GM12878 (cell line): ENCODE data around the gene JDP2. TPM values are rescaled to one million over a fixed set of nuclear protein-coding genes. Genes with fewer than 3 reads are reported as not detected.

Experiments
- ATAC-seq: fragments of 200-7000 bp; cut with Tn5 transposase; 3 replicates; pipeline ENCODE4 v1.9.1; 2020; ENCODE audit warnings: mild to moderate bottlenecking, moderate library complexity
- BruUV-seq: library from RNA; stranded (reverse); fragments of 400-500 nt; replicated peaks from 2 replicates; lab custom pipeline; 2021; lab: Mats Ljungman, UMichigan
- CTCF ChIA-PET: fragments of 300-600 bp; sonication (Branson Sonifier 250); formaldehyde crosslinking; extraction: SDS; loops from one replicate; lab custom pipeline; 2021; ENCODE audit warnings: inconsistent platforms; lab: Yijun Ruan, JAX
- POLR2A ChIA-PET: fragments of 350-600 bp; formaldehyde crosslinking; extraction: SDS; loops from one replicate; lab custom pipeline; 2021; ENCODE audit warnings: inconsistent platforms; lab: Charles Lee
- RAD21 ChIA-PET: fragments of 300-600 bp; sonication (Branson Sonifier 250); formaldehyde crosslinking; loops from one replicate; lab custom pipeline; 2023; ENCODE audit warnings: antibody characterized with exemption; ENCODE audit not compliant: unreplicated experiment; lab: Charles Lee
- SMC1A ChIA-PET: fragments of 300-600 bp; sonication (Branson Sonifier 250); formaldehyde crosslinking; loops from one replicate; lab custom pipeline; 2023; ENCODE audit not compliant: unreplicated experiment, uncharacterized antibody; lab: Charles Lee
- DNase-seq: peaks from one replicate; pipeline ENCODE4 v3.0.0-alpha.2; 2011; ENCODE audit warnings: low read depth, low spot score
- FAIRE-seq: peaks from 3 replicates; lab custom pipeline; 2011; peaks lifted over from hg19 to GRCh38; lab: Jason Lieb, UNC
- H2AFZ ChIP-seq: 2 replicates; pipeline ENCODE4 v1.6.0; 2011; ENCODE audit warnings: low read depth, low read length, control low read depth; ENCODE audit not compliant: control insufficient read depth
- H3K27ac ChIP-seq: 2 replicates; pipeline ENCODE4 v1.5.1; 2011; ENCODE audit warnings: control low read depth; ENCODE audit not compliant: control insufficient read depth, insufficient read depth
- H3K27me3 ChIP-seq, 2 experiments: replicated peaks in 1 of 2; 2 replicates each; pipeline versions ENCODE4 v1.6.0 to v1.6.1; 2011; ENCODE audit warnings: low read length in 1 of 2; ENCODE audit not compliant: control insufficient read depth in 2 of 2, insufficient read depth in 2 of 2
- H3K36me3 ChIP-seq, 2 experiments: 2 replicates each; pipeline ENCODE4 v1.5.1; 2011; ENCODE audit warnings: low read length in 1 of 2; ENCODE audit not compliant: control insufficient read depth in 2 of 2, insufficient read depth in 2 of 2
- H3K4me1 ChIP-seq: 2 replicates; pipeline ENCODE4 v1.6.1; 2011; ENCODE audit warnings: mild to moderate bottlenecking, low read length, moderate library complexity, mixed read lengths; ENCODE audit not compliant: control insufficient read depth, insufficient read depth
- H3K4me2 ChIP-seq: 2 replicates; pipeline ENCODE4 v1.6.0; 2011; ENCODE audit warnings: control low read depth; ENCODE audit not compliant: control insufficient read depth, insufficient read depth
- H3K4me3 ChIP-seq: fragments of 200-600 bp; sonication (generic); 2 replicates; pipeline ENCODE4 v1.5.1; 2016
- H3K79me2 ChIP-seq: 2 replicates; pipeline ENCODE4 v1.6.0; 2011; ENCODE audit warnings: low read length; ENCODE audit not compliant: control insufficient read depth, insufficient read depth
- H3K9ac ChIP-seq: 2 replicates; pipeline ENCODE4 v1.8.0; 2011; ENCODE audit warnings: low read length, control low read depth, mixed read lengths; ENCODE audit not compliant: control insufficient read depth, insufficient read depth
- H3K9me3 ChIP-seq: replicated peaks from 3 replicates; pipeline ENCODE4 v1.5.1; 2011; ENCODE audit warnings: mild to moderate bottlenecking, low read length; ENCODE audit not compliant: control insufficient read depth, insufficient read depth
- H4K20me1 ChIP-seq: 2 replicates; pipeline ENCODE4 v1.6.0; 2011; ENCODE audit not compliant: control insufficient read depth, insufficient read depth
- BCL11A ChIP-seq: IDR thresholded peaks from 2 replicates; pipeline ENCODE4 v1.6.1; 2011; ENCODE audit warnings: low read depth, low read length
- BCL3 ChIP-seq: IDR thresholded peaks from 2 replicates; pipeline ENCODE4 v1.6.1; 2011; ENCODE audit warnings: borderline replicate concordance, low read depth, mild to moderate bottlenecking, moderate library complexity, low read length; ENCODE audit not compliant: insufficient read depth, poor library complexity, severe bottlenecking
- ESRRA ChIP-seq: IDR thresholded peaks from 2 replicates; pipeline ENCODE4 v1.6.1; 2012; ENCODE audit warnings: mild to moderate bottlenecking, low read length, improper control_type of control experiment
- HCFC1 ChIP-seq: fragments of 150-350 bp; IDR thresholded peaks from 2 replicates; pipeline ENCODE4 v1.6.1; 2014; ENCODE audit warnings: low read length
- IKZF1 ChIP-seq: fragments of 450-650 bp; conservative IDR thresholded peaks from 2 replicates; pipeline ENCODE4 v1.6.1; 2017; ENCODE audit warnings: antibody characterized with exemption, mild to moderate bottlenecking
- JUNB ChIP-seq: IDR thresholded peaks from 2 replicates; pipeline ENCODE4 v1.6.1; 2016; ENCODE audit warnings: antibody characterized with exemption, mild to moderate bottlenecking
- NFIC ChIP-seq: IDR thresholded peaks from 2 replicates; pipeline ENCODE4 v1.6.1; 2012; ENCODE audit warnings: low read depth, mild to moderate bottlenecking, inconsistent platforms, low read length, moderate library complexity
- PKNOX1 ChIP-seq: fragments of 450-650 bp; IDR thresholded peaks from 2 replicates; pipeline ENCODE4 v1.6.1; 2016; ENCODE audit warnings: mild to moderate bottlenecking
- RBBP5 ChIP-seq: fragments of 200-600 bp; sonication (generic); conservative IDR thresholded peaks from 2 replicates; pipeline ENCODE4 v1.6.1; 2016
- SIX5 ChIP-seq: IDR thresholded peaks from 2 replicates; pipeline ENCODE4 v1.6.1; 2011; ENCODE audit warnings: mild to moderate bottlenecking, low read depth, low read length, moderate library complexity; ENCODE audit not compliant: severe bottlenecking
- TCF7 ChIP-seq: IDR thresholded peaks from 2 replicates; pipeline ENCODE4 v1.6.1; 2014; ENCODE audit warnings: antibody characterized with exemption, borderline replicate concordance
- WRNIP1 ChIP-seq: IDR thresholded peaks from 2 replicates; pipeline ENCODE4 v1.6.1; 2011; ENCODE audit warnings: low read depth, low read length, improper control_type of control experiment, borderline replicate concordance
- ZBTB4 ChIP-seq: fragments of 450-650 bp; formaldehyde crosslinking; IDR thresholded peaks from 2 replicates; pipeline ENCODE4 v1.4.0; 2022; ENCODE audit warnings: mild to moderate bottlenecking, moderate library complexity
- ZNF592 ChIP-seq: fragments of 450-650 bp; IDR thresholded peaks from 2 replicates; pipeline ENCODE4 v1.6.1; 2017; ENCODE audit warnings: mild to moderate bottlenecking, moderate library complexity
- WGBS: methylation state at CpG from one replicate; pipeline ENCODE4 v1.1.6; 2016; ENCODE audit warnings: low lambda C conversion rate; ENCODE audit not compliant: insufficient replicate concordance, insufficient coverage; ENCODE audit errors: missing lambda C conversion rate; 5-methylcytosine and 5-hydroxymethylcytosine counted together
- in situ Hi-C: fragments of 300-500 bp; cut with MboI; formaldehyde crosslinking; loops from 9 replicates; pipeline ENCODE4 v1.14.3; 2018; ENCODE audit warnings: mixed read lengths
- intact Hi-C: fragments of 100-400 bp; cut with micrococcal nuclease; formaldehyde crosslinking; loops from one replicate; pipeline ENCODE4 v1.14.2; 2022; ENCODE audit not compliant: unreplicated experiment
- polyA plus RNA-seq, 11 experiments: library from polyadenylated mRNA; depleted of rRNA in 4 of 11; unstranded in 6 of 11; stranded (reverse) in 5 of 11; fragments of >200 nt; fragmentation: Nextera tagmentation in 4 of 11; fragmentation: Illumina TruSeq in 1 of 11; extraction: Ambion mirVana in 4 of 11; extraction: Trizol in 1 of 11; gene quantifications; 1 replicate in 1 of 11; 2 replicates in 10 of 11; pipeline versions ENCODE4 v1.2.1 to v1.2.3, GENCODE V29; 2011 to 2016; ENCODE audit warnings: inconsistent platforms in 2 of 11, missing spikeins in 2 of 11, low read depth in 1 of 11
- total RNA-seq, 4 experiments: library from RNA; depleted of rRNA in 3 of 4; stranded (reverse); fragments of >200 nt in 3 of 4; fragmentation: Illumina TruSeq in 1 of 4; extraction: Trizol in 1 of 4; gene quantifications; 2 replicates each; pipeline versions ENCODE4 v1.2.1 to v1.2.3, GENCODE V29; 2013 to 2021

The JDP2 gene
- total and polyA plus RNA-seq, 10 of the 15 experiments (the other 5 are each of a cell fraction or from before 2014, with no cell fraction given): 0.71 to 21.3 (median 11.2) TPM

GRCh38 chr14:75429562-75429961 is 1.7 kb downstream of the JDP2 start:
- POLR2A ChIA-PET: interaction anchor here (0.5 to 1.6 kb wide), 7 partner anchors 10 to 550 kb away, joined by 3 to 6 read pairs (median 3); no protein-coding TSS in a partner anchor
- H3K4me3 ChIP-seq: peak overlapping the region; percentile 82
- peaks cover 27% of the 10 kb centered on the region for H3K4me1 ChIP-seq
- peak; percentile 27 for FAIRE-seq
- in situ Hi-C loops (no loop called here), intact Hi-C loops (loop anchor here (5.0 kb wide), 2 partner anchors 58 to 97 kb away; no protein-coding TSS in a partner anchor)
- DNase-seq: no peak
- no peaks in the 10 kb centered on the region; the same call in 1 of the 2 replicates for H4K20me1 ChIP-seq
- peaks cover 60% of the 10 kb centered on the region for H3K79me2 ChIP-seq
- no peak overlapping the region for H2AFZ ChIP-seq
- H3K27me3 ChIP-seq: no peaks in the 10 kb centered on the region
- no TSS peak for BruUV-seq
- H3K9ac ChIP-seq: no peak overlapping the region
- H3K27ac ChIP-seq: no peak overlapping the region
- CTCF ChIA-PET: interaction anchor here (0.5 to 3.2 kb wide), 11 partner anchors 11 to 461 kb away, joined by 3 to 13 read pairs (median 5); no protein-coding TSS in a partner anchor
- RAD21 ChIA-PET: interaction anchor here (0.9 to 3.7 kb wide), 6 partner anchors 10 to 95 kb away, joined by 3 to 23 read pairs (median 5); no protein-coding TSS in a partner anchor
- WGBS: 88% methylated on average over 1 of the region's 1 CpG
- H3K36me3 ChIP-seq: peaks cover 1 to 3% of the 10 kb centered on the region in 2 experiments; a peak in 3 of 4 replicates
- no peaks in the 10 kb centered on the region for H3K9me3 ChIP-seq
- ATAC-seq: no peak
- H3K4me2 ChIP-seq: peak overlapping the region; percentile 83
- SMC1A ChIA-PET: interaction anchor here (0.8 to 4.0 kb wide), 10 partner anchors 10 to 131 kb away, joined by 3 to 22 read pairs (median 4); no protein-coding TSS in a partner anchor
- TF ChIP-seq BCL3: no peak
- no peak for TF ChIP-seq IKZF1
- no peak for TF ChIP-seq RBBP5
- TF ChIP-seq WRNIP1: no peak
- no peak for TF ChIP-seq ESRRA
- no peak for TF ChIP-seq JUNB
- TF ChIP-seq ZBTB4: no peak
- no peak for TF ChIP-seq BCL11A
- no peak for TF ChIP-seq PKNOX1
- TF ChIP-seq NFIC: no peak
- no peak for TF ChIP-seq TCF7
- no peak for TF ChIP-seq SIX5
- no peak for TF ChIP-seq ZNF592
- no peak for TF ChIP-seq HCFC1
